ENCODE measurements around the gene MRGPRE. TPM values are rescaled to one million over a fixed set of nuclear protein-coding genes. Genes with fewer than 3 reads are reported as not detected.

MRGPRE gene
- total and polyA plus RNA-seq, 2 experiments from 2014 or later = not detected

- in situ Hi-C loops (cut with MboI) = no loop called here
- no peak for DNase-seq
- no peaks in the 10 kb centered on the region for H3K9me3 ChIP-seq (ENCODE audit: low read depth)
These were observed 42.9 kb downstream of the MRGPRE start for GRCh38 chr11:3189196-3189843.

GRCh38 chr11:3188496-3189195 lies 43.6 kb downstream of the MRGPRE start:
- 70 to 74% methylated on average over 17 of the region's 17 CpGs for WGBS, 2 experiments (ENCODE audit: low coverage in 1 of 2, low lambda C conversion rate in 2 of 2, missing lambda C conversion rate in 2 of 2)
- Histone ChIP-seq H3K4me3 (no peak overlapping the region), H3K4me1 (ENCODE audit: insufficient read depth) (no peaks in the 10 kb centered on the region), H3K4me2 (ENCODE audit: unreplicated experiment) (no peak overlapping the region), H3K36me3 (ENCODE audit: low read depth) (no peaks in the 10 kb centered on the region), H3F3A (ENCODE audit: insufficient read depth) (no peaks in the 10 kb centered on the region), H3K27me3 (replicated peaks; ENCODE audit: insufficient read depth) (0 out of 2 replicates have a peak, but pooled peaks cover 19% of the 10 kb centered on the region), H3K9ac (no peak overlapping the region), H2AFZ (no peak overlapping the region), H3K9me3 (ENCODE audit: low read depth) (no peaks in the 10 kb centered on the region), H3K27ac (no peak overlapping the region), H3K9me2 (ENCODE audit: insufficient read depth) (no peaks in the 10 kb centered on the region), H4K20me1 (ENCODE audit: insufficient read depth) (no peaks in the 10 kb centered on the region), H3K79me2 (ENCODE audit: insufficient read depth) (no peaks in the 10 kb centered on the region)
- in situ Hi-C loops (cut with MboI) = no loop called here
- no peak for DNase-seq
- TF ChIP-seq EZH2phosphoT487 (IDR thresholded peaks at IDR 0.05; ENCODE audit: insufficient read depth, low read depth) (no peak), EZH2 (IDR thresholded peaks at IDR 0.05; ENCODE audit: insufficient read depth, poor library complexity, severe bottlenecking) (no peak)

More at GRCh38 chr11:3189196-3189843, 42.9 kb downstream of the MRGPRE start:
- TF ChIP-seq EZH2 (IDR thresholded peaks at IDR 0.05; ENCODE audit: insufficient read depth, poor library complexity, severe bottlenecking) (no peak), EZH2phosphoT487 (IDR thresholded peaks at IDR 0.05; ENCODE audit: insufficient read depth, low read depth) (no peak)
- Histone ChIP-seq H3K27me3 (replicated peaks; ENCODE audit: insufficient read depth) (0 out of 2 replicates have a peak, but pooled peaks cover 19% of the 10 kb centered on the region), H3F3A (ENCODE audit: insufficient read depth) (no peaks in the 10 kb centered on the region), H3K9ac (no peak overlapping the region), H2AFZ (no peak overlapping the region), H3K79me2 (ENCODE audit: insufficient read depth) (no peaks in the 10 kb centered on the region), H3K36me3 (ENCODE audit: low read depth) (no peaks in the 10 kb centered on the region), H4K20me1 (ENCODE audit: insufficient read depth) (no peaks in the 10 kb centered on the region), H3K9me2 (ENCODE audit: insufficient read depth) (no peaks in the 10 kb centered on the region), H3K27ac (no peak overlapping the region), H3K4me1 (ENCODE audit: insufficient read depth) (no peaks in the 10 kb centered on the region), H3K4me2 (ENCODE audit: unreplicated experiment) (no peak overlapping the region), H3K4me3 (no peak overlapping the region)
- WGBS, 2 experiments (ENCODE audit: low coverage in 1 of 2, low lambda C conversion rate in 2 of 2, missing lambda C conversion rate in 2 of 2) = 55 to 58% methylated on average over 12 to 15 of the region's 15 CpGs

- no peak for TF ChIP-seq EZH2 (IDR thresholded peaks at IDR 0.05; ENCODE audit: insufficient read depth, poor library complexity, severe bottlenecking)
- TF ChIP-seq EZH2phosphoT487 (IDR thresholded peaks at IDR 0.05; ENCODE audit: insufficient read depth, low read depth) = no peak
- in situ Hi-C loops (cut with MboI) = no loop called here
These were observed 45.9 kb downstream of the MRGPRE start for GRCh38 chr11:3186166-3186953.

GRCh38 chr11:3184732-3185347 lies 47.4 kb downstream of the MRGPRE start:
- in situ Hi-C loops (cut with MboI) = no loop called here
- no peaks in the 10 kb centered on the region for H4K20me1 ChIP-seq (ENCODE audit: insufficient read depth)
- no peak overlapping the region for H2AFZ ChIP-seq
- 68 to 72% methylated on average over 11 of the region's 11 CpGs for WGBS, 2 experiments (ENCODE audit: low coverage in 1 of 2, low lambda C conversion rate in 2 of 2, missing lambda C conversion rate in 2 of 2)
- H3K79me2 ChIP-seq (ENCODE audit: insufficient read depth) = no peaks in the 10 kb centered on the region
- H3K9me2 ChIP-seq (ENCODE audit: insufficient read depth) = no peaks in the 10 kb centered on the region
- no peaks in the 10 kb centered on the region for H3K9me3 ChIP-seq (ENCODE audit: low read depth)
- no peaks in the 10 kb centered on the region for H3K4me1 ChIP-seq (ENCODE audit: insufficient read depth)
- TF ChIP-seq EZH2phosphoT487 (IDR thresholded peaks at IDR 0.05; ENCODE audit: insufficient read depth, low read depth) (no peak), EZH2 (IDR thresholded peaks at IDR 0.05; ENCODE audit: insufficient read depth, poor library complexity, severe bottlenecking) (no peak)
- no peak overlapping the region for H3K9ac ChIP-seq
- no peaks in the 10 kb centered on the region for H3F3A ChIP-seq (ENCODE audit: insufficient read depth)
- H3K4me3 ChIP-seq = no peak overlapping the region
- H3K27ac ChIP-seq = no peak overlapping the region
- no peak for DNase-seq
- H3K36me3 ChIP-seq (ENCODE audit: low read depth) = no peaks in the 10 kb centered on the region
- H3K4me2 ChIP-seq (ENCODE audit: unreplicated experiment) = no peak overlapping the region
- peaks cover 8% of the 10 kb centered on the region; the same call in 1 of the 2 replicates for H3K27me3 ChIP-seq (replicated peaks; ENCODE audit: insufficient read depth)

More at GRCh38 chr11:3186166-3186953, 45.9 kb downstream of the MRGPRE start:
- WGBS, 2 experiments (ENCODE audit: low coverage in 1 of 2, low lambda C conversion rate in 2 of 2, missing lambda C conversion rate in 2 of 2) = 46 to 47% methylated on average over 11 of the region's 11 CpGs
- Histone ChIP-seq H3K27me3 (replicated peaks; ENCODE audit: insufficient read depth) (0 out of 2 replicates have a peak, but pooled peaks cover 8% of the 10 kb centered on the region), H4K20me1 (ENCODE audit: insufficient read depth) (no peaks in the 10 kb centered on the region), H3K36me3 (ENCODE audit: low read depth) (no peaks in the 10 kb centered on the region), H3F3A (ENCODE audit: insufficient read depth) (no peaks in the 10 kb centered on the region), H3K79me2 (ENCODE audit: insufficient read depth) (no peaks in the 10 kb centered on the region), H3K9me2 (ENCODE audit: insufficient read depth) (no peaks in the 10 kb centered on the region), H3K27ac (no peak overlapping the region), H3K4me1 (ENCODE audit: insufficient read depth) (no peaks in the 10 kb centered on the region), H3K4me3 (no peak overlapping the region), H3K4me2 (ENCODE audit: unreplicated experiment) (no peak overlapping the region), H3K9me3 (ENCODE audit: low read depth) (no peaks in the 10 kb centered on the region), H3K9ac (no peak overlapping the region), H2AFZ (no peak overlapping the region)
- DNase-seq = no peak

Data from GM23248 (cell line).